GM12872 (cell line): ENCODE measurements around the gene LPAR1.

Experiments used
- CTCF ChIP-seq: IDR thresholded peaks from 3 replicates; pipeline ENCODE4 v1.5.1; 2011; ENCODE audit warnings: low read depth, mild to moderate bottlenecking, low read length, moderate library complexity; ENCODE audit not compliant: insufficient read depth

Gene LPAR1

GRCh38 chr9:110971705-110972104 is 66.6 kb downstream of the LPAR1 start:
- no peak for TF ChIP-seq CTCF

GRCh38 chr9:110971234-110971633 is 67.0 kb downstream of the LPAR1 start:
- TF ChIP-seq CTCF = no peak

- no peak for TF ChIP-seq CTCF
Measured at GRCh38 chr9:110969971-110970386, 68.3 kb downstream of the LPAR1 start.

- TF ChIP-seq CTCF = no peak
Measured at GRCh38 chr9:110968096-110968495, 70.2 kb downstream of the LPAR1 start.

- TF ChIP-seq CTCF = no peak
Measured at GRCh38 chr9:110967196-110967595, 71.1 kb downstream of the LPAR1 start.

- no peak for TF ChIP-seq CTCF
Measured at GRCh38 chr9:110960288-110960687, 78.0 kb downstream of the LPAR1 start.

- TF ChIP-seq CTCF = no peak
Measured at GRCh38 chr9:110958847-110959246, 79.4 kb downstream of the LPAR1 start.

- no peak for TF ChIP-seq CTCF
Measured at GRCh38 chr9:110954822-110955291, 83.4 kb downstream of the LPAR1 start.
